Esophagus muscularis mucosa (tissue), 4 donors: ENCODE data around the gene AFP.

ENCODE experiments used
- EP300 ChIP-seq: sonication (generic); formaldehyde crosslinking; IDR thresholded peaks from one replicate; pipeline ENCODE4 v1.6.1; 2017; ENCODE audit warnings: antibody characterized with exemption
- POLR2A ChIP-seq: fragments of 450-650 bp; IDR thresholded peaks from one replicate; pipeline ENCODE4 v1.6.1; 2017; ENCODE audit warnings: antibody characterized with exemption, moderate library complexity, mild to moderate bottlenecking, low read depth
- POLR2AphosphoS5 ChIP-seq, 2 donors: sonication (generic); formaldehyde crosslinking; IDR thresholded peaks; one replicate each; pipeline ENCODE4 v1.6.1; 2017; ENCODE audit warnings: antibody characterized with exemption in 2 of 2
- TF ChIP-seq, protein P1 (sequence below), 3 experiments: fragments of 200-600 bp in 2 of 3; fragments of 450-650 bp in 1 of 3; sonication (generic) in 2 of 3; IDR thresholded peaks; one replicate each; pipeline ENCODE4 v1.5.1; 2017 to 2019; ENCODE audit warnings: antibody characterized with exemption in 3 of 3, mild to moderate bottlenecking in 2 of 3, moderate library complexity in 1 of 3

GRCh38 chr4:73396304-73396703, 39.7 kb upstream of the AFP start:
- TF ChIP-seq EP300 (no peak), POLR2A (no peak), POLR2AphosphoS5 (IDR thresholded peaks at IDR 0.05) (no peak)
- TF ChIP-seq, protein P1, sequence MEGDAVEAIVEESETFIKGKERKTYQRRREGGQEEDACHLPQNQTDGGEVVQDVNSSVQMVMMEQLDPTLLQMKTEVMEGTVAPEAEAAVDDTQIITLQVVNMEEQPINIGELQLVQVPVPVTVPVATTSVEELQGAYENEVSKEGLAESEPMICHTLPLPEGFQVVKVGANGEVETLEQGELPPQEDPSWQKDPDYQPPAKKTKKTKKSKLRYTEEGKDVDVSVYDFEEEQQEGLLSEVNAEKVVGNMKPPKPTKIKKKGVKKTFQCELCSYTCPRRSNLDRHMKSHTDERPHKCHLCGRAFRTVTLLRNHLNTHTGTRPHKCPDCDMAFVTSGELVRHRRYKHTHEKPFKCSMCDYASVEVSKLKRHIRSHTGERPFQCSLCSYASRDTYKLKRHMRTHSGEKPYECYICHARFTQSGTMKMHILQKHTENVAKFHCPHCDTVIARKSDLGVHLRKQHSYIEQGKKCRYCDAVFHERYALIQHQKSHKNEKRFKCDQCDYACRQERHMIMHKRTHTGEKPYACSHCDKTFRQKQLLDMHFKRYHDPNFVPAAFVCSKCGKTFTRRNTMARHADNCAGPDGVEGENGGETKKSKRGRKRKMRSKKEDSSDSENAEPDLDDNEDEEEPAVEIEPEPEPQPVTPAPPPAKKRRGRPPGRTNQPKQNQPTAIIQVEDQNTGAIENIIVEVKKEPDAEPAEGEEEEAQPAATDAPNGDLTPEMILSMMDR (IDR thresholded peaks at IDR 0.05), result no peak
